Ovary (tissue), 9 donors: Measurements from ENCODE around the gene HOXA1. TPM values are rescaled to one million over a fixed set of nuclear protein-coding genes. Genes with fewer than 3 reads are reported as not detected.
A peak's percentile ranks its signal among the peaks of the same experiment; 100 is the strongest.

Source experiments
- DNase-seq, 5 donors: peaks; one replicate each; pipeline ENCODE4 v3.0.0-alpha.2; 2019 to 2020
- H3K27ac ChIP-seq, 2 donors: fragments of 200-600 bp; one replicate each; pipeline versions ENCODE4 v1.5.1 to v1.8.0; 2019 to 2022
- H3K27me3 ChIP-seq: fragments of 200-600 bp; one replicate; pipeline ENCODE4 v1.8.0; 2022
- H3K36me3 ChIP-seq: fragments of 200-600 bp; sonication (generic); one replicate; pipeline ENCODE4 v1.5.1; 2019
- H3K4me1 ChIP-seq: one replicate; pipeline ENCODE4 v1.8.1; 2013; ENCODE audit warnings: mild to moderate bottlenecking, moderate library complexity; ENCODE audit not compliant: insufficient read depth
- H3K4me3 ChIP-seq: fragments of 200-600 bp; sonication (generic); one replicate; pipeline ENCODE4 v1.5.1; 2017
- H3K9me3 ChIP-seq, 2 donors: fragments of 200-600 bp in 1 of 2; sonication (generic) in 1 of 2; one replicate each; pipeline versions ENCODE4 v1.5.1 to v1.8.1; 2013 to 2019; ENCODE audit warnings: mild to moderate bottlenecking in 1 of 2, moderate library complexity in 1 of 2
- EP300 ChIP-seq: sonication (generic); formaldehyde crosslinking; IDR thresholded peaks from one replicate; pipeline ENCODE4 v1.6.1; 2017; ENCODE audit warnings: antibody characterized with exemption
- POLR2A ChIP-seq: fragments of 450-650 bp; IDR thresholded peaks from one replicate; pipeline ENCODE4 v1.6.1; 2017; ENCODE audit warnings: antibody characterized with exemption, mild to moderate bottlenecking, moderate library complexity
- WGBS, 3 donors: extraction: QIAGEN DNeasy Blood & Tissue Kit in 1 of 3; methylation state at CpG; one replicate each; pipeline versions ENCODE4 v1.1.5 to v1.1.7; 2013 to 2017; 5-methylcytosine and 5-hydroxymethylcytosine counted together
- intact Hi-C, 4 donors: fragments of 100-400 bp; cut with DNase I; formaldehyde crosslinking; loops; one replicate each; pipeline versions ENCODE4 v1.11.0 to v1.15.1; 2022 to 2023
- polyA plus RNA-seq, 2 donors: library from polyadenylated mRNA; stranded (reverse); fragments of 200-250 nt in 1 of 2; fragments of 350-450 nt in 1 of 2; fragmentation: Illumina TruSeq in 1 of 2; extraction: RNeasy Lipid Tissue Mini Kit (QIAGEN cat#74804) in 1 of 2; gene quantifications; one replicate each; pipeline ENCODE4 v1.2.3, GENCODE V29; 2013 to 2014
- total RNA-seq, 7 donors: library from RNA; depleted of rRNA in 2 of 7; stranded (reverse); fragments of >200 nt in 2 of 7; fragmentation: NEBNext Ultra II Directional in 3 of 7; extraction: Animal tissue kit (Norgen Biotek cat#: 25700) in 3 of 7; gene quantifications; one replicate each; pipeline versions ENCODE4 v1.1.0 to v1.2.4, GENCODE V29; 2016 to 2023
- TF ChIP-seq, protein P1 (sequence below), 3 donors: fragments of 450-650 bp in 2 of 3; fragments of 200-600 bp in 1 of 3; IDR thresholded peaks; one replicate each; pipeline versions ENCODE4 v1.5.1 to v1.8.0; 2016 to 2022; ENCODE audit warnings: antibody characterized with exemption in 3 of 3, mild to moderate bottlenecking in 1 of 3
- donor health status: DM: no; HTN: no; CAD: no; lungs with moderate emphysema.
- donor health status: DM: no; HTN: no; CAD: no.
- donor health status: Bipolar disorder and iron deficiency.
- donor health status: DM: yes; HTN: yes; CAD: no.
- donor health status: DM: no; HTN: no; CAD: no.
- donor health status: DM: yes; HTN: yes; CAD: no.

HOXA1 gene
- total and polyA plus RNA-seq, 9 donors: 0.23 to 1.5 (median 0.62) TPM

DNA sequence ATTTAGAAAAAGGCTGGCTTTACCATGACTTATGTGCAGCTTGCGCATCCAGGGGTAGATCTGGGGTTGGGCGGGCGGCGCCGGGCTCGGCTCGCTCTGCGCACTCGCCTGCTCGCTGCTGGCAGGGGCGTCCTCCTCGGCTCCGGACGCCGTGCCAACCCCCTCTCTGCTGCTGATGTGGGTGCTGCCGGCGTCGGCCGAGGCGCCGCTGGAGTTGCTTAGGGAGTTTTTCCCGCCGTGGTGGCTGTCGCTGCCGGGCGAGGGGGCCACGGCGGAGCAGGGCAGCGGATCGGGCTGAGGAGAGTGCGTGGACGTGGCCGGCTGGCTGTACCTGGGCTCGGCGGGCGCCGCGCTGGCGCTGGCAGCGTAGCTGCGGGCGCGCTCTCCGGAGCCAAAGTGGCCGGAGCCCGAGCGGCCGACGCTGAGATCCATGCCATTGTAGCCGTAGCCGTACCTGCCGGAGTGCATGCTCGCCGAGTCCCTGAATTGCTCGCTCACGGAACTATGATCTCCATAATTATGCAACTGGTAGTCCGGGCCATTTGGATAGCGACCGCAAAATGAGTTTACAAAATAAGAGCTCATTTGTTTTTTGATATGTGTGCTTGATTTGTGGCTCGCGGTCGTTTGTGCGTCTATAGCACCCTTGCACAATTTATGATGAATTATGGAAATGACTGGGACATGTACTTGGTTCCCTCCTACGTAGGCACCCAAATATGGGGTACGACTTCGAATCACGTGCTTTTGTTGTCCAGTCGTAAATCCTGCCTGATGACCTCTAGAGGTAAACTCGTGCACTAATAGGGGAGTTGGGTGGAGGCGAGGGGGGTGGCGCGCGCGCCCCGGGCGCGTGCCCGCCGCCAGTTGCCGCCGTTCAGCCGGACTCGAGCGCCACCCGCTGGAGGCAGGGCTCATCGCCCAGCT, 47.5 kb upstream of the HOXA1 start, which contains the start of gene HOXA5:
Gene HOXA5, minus strand, starts transcription at position 659 of the 927 bp plus-strand sequence. Its CDS starts 74 bp downstream, at position 585.
- H3K4me3 ChIP-seq: peak within 1 kb of the TSS; percentile 34
- no peaks in the 10 kb centered on the region for H3K27me3 ChIP-seq
- H3K27ac ChIP-seq: no peak within 1 kb of the TSS
- intact Hi-C loops: loop anchor here in 3 of 4 donors (5.0 kb wide), 2 partner anchors 286 to 291 kb away; no protein-coding TSS in a partner anchor
- 4 to 23% (median 5%) methylated on average over 65 to 86 of the region's 86 CpGs for WGBS, 3 donors
- TF ChIP-seq EP300 (no peak), POLR2A (no peak)
- TF ChIP-seq, protein P1, sequence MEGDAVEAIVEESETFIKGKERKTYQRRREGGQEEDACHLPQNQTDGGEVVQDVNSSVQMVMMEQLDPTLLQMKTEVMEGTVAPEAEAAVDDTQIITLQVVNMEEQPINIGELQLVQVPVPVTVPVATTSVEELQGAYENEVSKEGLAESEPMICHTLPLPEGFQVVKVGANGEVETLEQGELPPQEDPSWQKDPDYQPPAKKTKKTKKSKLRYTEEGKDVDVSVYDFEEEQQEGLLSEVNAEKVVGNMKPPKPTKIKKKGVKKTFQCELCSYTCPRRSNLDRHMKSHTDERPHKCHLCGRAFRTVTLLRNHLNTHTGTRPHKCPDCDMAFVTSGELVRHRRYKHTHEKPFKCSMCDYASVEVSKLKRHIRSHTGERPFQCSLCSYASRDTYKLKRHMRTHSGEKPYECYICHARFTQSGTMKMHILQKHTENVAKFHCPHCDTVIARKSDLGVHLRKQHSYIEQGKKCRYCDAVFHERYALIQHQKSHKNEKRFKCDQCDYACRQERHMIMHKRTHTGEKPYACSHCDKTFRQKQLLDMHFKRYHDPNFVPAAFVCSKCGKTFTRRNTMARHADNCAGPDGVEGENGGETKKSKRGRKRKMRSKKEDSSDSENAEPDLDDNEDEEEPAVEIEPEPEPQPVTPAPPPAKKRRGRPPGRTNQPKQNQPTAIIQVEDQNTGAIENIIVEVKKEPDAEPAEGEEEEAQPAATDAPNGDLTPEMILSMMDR (IDR thresholded peaks at IDR 0.05): peak in 1 of 3 donors; percentile 56
- no peaks in the 10 kb centered on the region for H3K36me3 ChIP-seq
- peaks cover 0 to 6% of the 10 kb centered on the region in 2 donors for H3K9me3 ChIP-seq
- DNase-seq: peak in 2 of 5 donors; percentile 67 to 86
- H3K4me1 ChIP-seq: peaks cover 1% of the 10 kb centered on the region

DNA sequence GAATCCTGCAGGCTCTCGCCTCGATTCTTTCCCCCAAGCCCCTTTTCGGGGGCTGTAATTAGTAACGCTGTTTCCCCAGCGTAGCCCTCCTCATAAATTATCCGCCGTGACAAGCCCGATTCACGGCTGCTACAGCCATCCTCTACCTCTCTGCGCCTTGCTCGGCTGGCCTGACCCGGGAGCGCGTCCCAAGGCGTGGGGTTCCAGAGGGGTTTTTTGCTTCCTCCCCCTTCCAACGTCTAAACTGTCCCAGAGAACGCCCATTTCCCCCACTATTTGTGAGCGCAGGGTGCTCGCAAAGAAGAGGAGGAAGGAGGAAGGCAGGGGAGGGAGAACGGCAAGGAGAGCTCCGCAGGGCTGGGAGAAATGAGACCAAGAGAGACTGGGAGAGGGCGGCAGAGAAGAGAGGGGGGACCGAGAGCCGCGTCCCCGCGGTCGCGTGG, 46.8 kb upstream of the HOXA1 start:
- H3K36me3 ChIP-seq: no peaks in the 10 kb centered on the region
- WGBS, 3 donors: 7 to 22% (median 8%) methylated on average over 29 of the region's 29 CpGs
- no peak for DNase-seq
- H3K27me3 ChIP-seq: no peaks in the 10 kb centered on the region
- H3K27ac ChIP-seq: no peak overlapping the region
- H3K4me3 ChIP-seq: peak overlapping the region; percentile 34
- TF ChIP-seq, protein P1 (IDR thresholded peaks at IDR 0.05): no peak
- no peak for TF ChIP-seq POLR2A
- no peak for TF ChIP-seq EP300
- intact Hi-C loops: loop anchor here in 3 of 4 donors (5.0 kb wide), 2 partner anchors 285 to 290 kb away; no protein-coding TSS in a partner anchor
- H3K4me1 ChIP-seq: peaks cover 1% of the 10 kb centered on the region
- peaks cover 0 to 6% of the 10 kb centered on the region in 2 donors for H3K9me3 ChIP-seq

DNA sequence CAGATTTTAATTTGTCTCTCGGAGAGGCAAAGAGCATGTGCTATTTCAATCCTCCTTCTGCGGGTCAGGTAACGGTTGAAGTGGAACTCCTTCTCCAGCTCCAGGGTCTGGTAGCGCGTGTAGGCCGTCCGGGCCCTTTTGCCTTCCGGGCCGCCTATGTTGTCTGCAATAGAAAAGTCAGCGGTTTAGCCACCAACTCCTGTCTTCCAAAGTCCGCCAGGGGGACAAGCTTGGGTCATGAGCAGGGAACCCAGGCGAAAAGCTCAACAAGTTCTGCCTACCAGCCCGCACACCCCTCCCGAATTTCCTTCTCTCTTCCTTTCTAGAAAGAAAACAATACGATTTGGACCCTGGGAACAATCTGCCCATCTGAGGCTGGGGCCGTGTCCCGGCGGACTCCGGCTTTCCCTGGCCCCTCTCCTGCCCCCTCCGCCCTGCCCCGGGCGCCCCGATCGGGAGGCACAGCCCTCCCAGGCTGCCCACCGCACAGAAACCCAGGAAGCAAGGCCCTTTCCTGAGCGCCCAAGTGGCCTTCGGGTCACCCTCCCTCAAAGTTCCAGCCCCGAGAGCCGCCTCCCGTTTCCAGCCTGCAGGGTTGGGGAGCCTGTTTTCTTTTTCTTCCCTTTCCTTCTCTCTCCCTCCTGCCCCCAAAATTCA, 46.3 kb upstream of the HOXA1 start:
- no peaks in the 10 kb centered on the region for H3K27me3 ChIP-seq
- H3K36me3 ChIP-seq: no peaks in the 10 kb centered on the region
- peaks cover 0 to 6% of the 10 kb centered on the region in 2 donors for H3K9me3 ChIP-seq
- 46 to 64% (median 48%) methylated on average over 30 of the region's 30 CpGs for WGBS, 3 donors
- TF ChIP-seq POLR2A: no peak
- TF ChIP-seq, protein P1 (IDR thresholded peaks at IDR 0.05): no peak
- no peak for TF ChIP-seq EP300
- no peak overlapping the region for H3K27ac ChIP-seq
- H3K4me1 ChIP-seq: peaks cover 1% of the 10 kb centered on the region
- intact Hi-C loops: loop anchor here in 3 of 4 donors (5.0 kb wide), 2 partner anchors 285 to 290 kb away; no protein-coding TSS in a partner anchor
- peak overlapping the region; percentile 34 for H3K4me3 ChIP-seq
- no peak for DNase-seq
